HG03565 (cell line): Measurements from ENCODE around the gene CHI3L2.

Experiments used
- ATAC-seq: cut with Tn5 transposase; IDR thresholded peaks from one replicate; pipeline ENCODE4 v1.9.1; 2021; ENCODE audit warnings: mild to moderate bottlenecking, moderate library complexity; ENCODE audit not compliant: unreplicated experiment

Gene CHI3L2

GRCh38 chr1:111227434-111227833 is at the start of gene CHI3L2:
TSS of gene CHI3L2 (plus strand) at chr1:111227713. CDS start at chr1:111227730, 17 bp downstream.
- no peak for ATAC-seq

GRCh38 chr1:111179968-111180533 is 47.5 kb upstream of the CHI3L2 start:
- no peak for ATAC-seq

- ATAC-seq: no peak
Measured at GRCh38 chr1:111182052-111182451, 45.5 kb upstream of the CHI3L2 start.

GRCh38 chr1:111183308-111184069 is 44.0 kb upstream of the CHI3L2 start:
- no peak for ATAC-seq

GRCh38 chr1:111184663-111185062 is 42.9 kb upstream of the CHI3L2 start:
- no peak for ATAC-seq

GRCh38 chr1:111190931-111191451 is 36.5 kb upstream of the CHI3L2 start:
- ATAC-seq: no peak

- ATAC-seq: no peak
Measured at GRCh38 chr1:111191496-111191895, 36.0 kb upstream of the CHI3L2 start.

GRCh38 chr1:111192074-111192473 is 35.4 kb upstream of the CHI3L2 start:
- no peak for ATAC-seq

GRCh38 chr1:111192658-111193519 is 34.6 kb upstream of the CHI3L2 start:
- no peak for ATAC-seq

- no peak for ATAC-seq
Measured at GRCh38 chr1:111193712-111194480, 33.6 kb upstream of the CHI3L2 start.

- no peak for ATAC-seq
Measured at GRCh38 chr1:111195002-111195684, 32.4 kb upstream of the CHI3L2 start.

- no peak for ATAC-seq
Measured at GRCh38 chr1:111196213-111196612, 31.3 kb upstream of the CHI3L2 start.

GRCh38 chr1:111197598-111198284 is 29.8 kb upstream of the CHI3L2 start:
- no peak for ATAC-seq

- no peak for ATAC-seq
Measured at GRCh38 chr1:111198836-111199235, 28.7 kb upstream of the CHI3L2 start.

GRCh38 chr1:111199329-111199728 is 28.2 kb upstream of the CHI3L2 start:
- no peak for ATAC-seq

GRCh38 chr1:111199881-111200801 is 27.4 kb upstream of the CHI3L2 start, which contains the start of gene DENND2D:
TSS of gene DENND2D (minus strand) at chr1:111200646. CDS start at chr1:111200459, 187 bp downstream.
- no peak for ATAC-seq

- ATAC-seq: no peak
Measured at GRCh38 chr1:111200802-111201161, 26.7 kb upstream of the CHI3L2 start.
